NCI-H1694 treated with DMSO at 0.1 percent for 48 hours (cell line): ENCODE measurements around the gene NGB.
A peak's percentile ranks its signal among the peaks of the same experiment; 100 is the strongest.
"Not testable (repeated sequence)": the region's sequence is repeated elsewhere in the genome, so short reads cannot be mapped to it uniquely, and the experiment has no call there.

Source experiments
- DNase-seq: peaks from one replicate; lab custom pipeline; 2025; lab: John Stamatoyannopoulos, UW

NGB gene

GRCh38 chr14:77271113-77271710 is at the start of gene NGB:
Gene NGB (minus strand): TSS chr14:77271206. CDS start chr14:77270937, 269 bp downstream.
- no peak for DNase-seq

GRCh38 chr14:77320238-77320935 is 49.4 kb upstream of the NGB start, which contains the start of gene POMT2:
Gene POMT2 (minus strand): TSS chr14:77320883. CDS start chr14:77320681, 202 bp downstream.
- DNase-seq, result peak; percentile 90

GRCh38 chr14:77319422-77319821 is 48.4 kb upstream of the NGB start:
- peak; percentile 49 for DNase-seq

- DNase-seq, result not testable (repeated sequence)
Observed at GRCh38 chr14:77318756-77319155, 47.8 kb upstream of the NGB start.

GRCh38 chr14:77318006-77318553 is 47.1 kb upstream of the NGB start:
- no peak for DNase-seq

- no peak for DNase-seq
Observed at GRCh38 chr14:77316872-77317301, 45.9 kb upstream of the NGB start.

GRCh38 chr14:77316195-77316505 is 45.1 kb upstream of the NGB start:
- no peak for DNase-seq

- no peak for DNase-seq
Observed at GRCh38 chr14:77314539-77315457, 43.8 kb upstream of the NGB start.

GRCh38 chr14:77314043-77314442 is 43.0 kb upstream of the NGB start:
- DNase-seq, result no peak

- DNase-seq, result no peak
Observed at GRCh38 chr14:77313371-77313770, 42.4 kb upstream of the NGB start.

GRCh38 chr14:77311217-77311616 is 40.2 kb upstream of the NGB start:
- no peak for DNase-seq

- peak; percentile 15 for DNase-seq
Observed at GRCh38 chr14:77310026-77310425, 39.0 kb upstream of the NGB start.

GRCh38 chr14:77309131-77309530 is 38.1 kb upstream of the NGB start:
- no peak for DNase-seq

GRCh38 chr14:77306851-77307496 is 36.0 kb upstream of the NGB start:
- peak; percentile 76 for DNase-seq

GRCh38 chr14:77306416-77306815 is 35.4 kb upstream of the NGB start:
- peak; percentile 53 for DNase-seq

GRCh38 chr14:77305696-77306095 is 34.7 kb upstream of the NGB start:
- DNase-seq, result peak; percentile 39

- no peak for DNase-seq
Observed at GRCh38 chr14:77303417-77304156, 32.6 kb upstream of the NGB start.

GRCh38 chr14:77302926-77303325 is 31.9 kb upstream of the NGB start:
- no peak for DNase-seq

GRCh38 chr14:77301103-77301502 is 30.1 kb upstream of the NGB start:
- peak; percentile 88 for DNase-seq

GRCh38 chr14:77299771-77300170 is 28.8 kb upstream of the NGB start:
- no peak for DNase-seq

- DNase-seq, result no peak
Observed at GRCh38 chr14:77296906-77297305, 25.9 kb upstream of the NGB start.
